Natural killer cell treated with Interleukin-12 subunit alpha and Interleukin-12 subunit beta and Interleukin-15 and Interleukin-18, amount 100 ng/mL, for 72 hours (primary cell): ENCODE measurements around the gene WDR73. TPM values are rescaled to one million over a fixed set of nuclear protein-coding genes. Genes with fewer than 3 reads are reported as not detected.
A peak's percentile ranks its signal among the peaks of the same experiment; 100 is the strongest.

Experiments
- ATAC-seq, 2 donors: fragments of 150-1000 bp; cut with Tn5 transposase in 1 of 2; sonication (Bioruptor Pico), chemical (Tn5 transposase) in 1 of 2; 2 replicates each; pipeline ENCODE4 v1.10.0; 2021
- DNase-seq: peaks from one replicate; pipeline ENCODE4 v3.0.0; 2022; ENCODE audit warnings: low spot score
- H3K27ac Mint-ChIP-seq, 2 donors: 1 replicate in 1 of 2; 2 replicates in 1 of 2; pipeline ENCODE4 v1.8.0; 2022; ENCODE audit warnings: mixed read lengths in 2 of 2, mild to moderate bottlenecking in 1 of 2, moderate library complexity in 1 of 2
- H3K27me3 Mint-ChIP-seq, 2 donors: 1 replicate in 1 of 2; 2 replicates in 1 of 2; pipeline ENCODE4 v1.8.0; 2022; ENCODE audit warnings: mixed read lengths in 2 of 2
- H3K36me3 Mint-ChIP-seq: one replicate; pipeline ENCODE4 v1.8.0; 2022; ENCODE audit warnings: mixed read lengths
- H3K4me1 Mint-ChIP-seq, 2 donors: 1 replicate in 1 of 2; 2 replicates in 1 of 2; pipeline ENCODE4 v1.8.0; 2022; ENCODE audit warnings: low read depth in 2 of 2, mixed read lengths in 2 of 2, mild to moderate bottlenecking in 1 of 2
- H3K4me3 Mint-ChIP-seq: one replicate; pipeline ENCODE4 v1.8.0; 2022; ENCODE audit warnings: mixed read lengths
- H3K9me3 Mint-ChIP-seq: 2 replicates; pipeline ENCODE4 v1.8.0; 2022; ENCODE audit warnings: mixed read lengths
- total RNA-seq, 2 donors: library from RNA; stranded (reverse); gene quantifications; one replicate each; pipeline ENCODE4 v1.2.3, GENCODE V29; 2022

The WDR73 gene
- total RNA-seq, 2 donors from 2014 or later, result 19.7 to 41.2 TPM

DNA sequence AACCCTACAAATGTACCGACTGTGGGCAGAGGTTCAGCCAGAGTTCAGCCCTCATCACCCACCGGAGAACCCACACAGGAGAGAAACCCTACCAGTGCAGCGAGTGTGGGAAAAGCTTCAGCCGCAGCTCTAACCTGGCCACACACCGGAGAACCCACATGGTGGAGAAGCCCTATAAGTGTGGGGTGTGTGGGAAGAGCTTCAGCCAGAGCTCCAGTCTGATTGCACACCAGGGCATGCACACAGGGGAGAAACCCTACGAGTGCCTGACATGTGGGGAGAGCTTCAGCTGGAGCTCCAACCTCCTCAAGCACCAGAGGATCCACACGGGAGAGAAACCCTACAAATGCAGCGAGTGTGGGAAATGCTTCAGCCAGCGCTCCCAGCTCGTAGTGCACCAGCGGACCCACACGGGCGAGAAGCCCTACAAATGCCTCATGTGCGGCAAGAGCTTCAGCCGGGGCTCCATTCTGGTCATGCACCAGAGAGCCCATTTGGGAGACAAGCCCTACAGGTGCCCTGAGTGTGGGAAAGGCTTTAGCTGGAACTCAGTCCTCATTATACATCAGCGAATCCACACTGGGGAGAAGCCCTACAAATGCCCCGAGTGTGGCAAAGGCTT is 32.6 kb downstream of the WDR73 start:
- peak; percentile 51 for DNase-seq
- peaks cover 9% of the 10 kb centered on the region for H3K9me3 Mint-ChIP-seq
- no peak overlapping the region for H3K27ac Mint-ChIP-seq
- H3K4me1 Mint-ChIP-seq, result peaks cover 0 to 8% of the 10 kb centered on the region in 2 donors
- no peak overlapping the region for H3K4me3 Mint-ChIP-seq
- no peaks in the 10 kb centered on the region for H3K27me3 Mint-ChIP-seq
- no peak for ATAC-seq
- H3K36me3 Mint-ChIP-seq, result peaks cover 16% of the 10 kb centered on the region

DNA sequence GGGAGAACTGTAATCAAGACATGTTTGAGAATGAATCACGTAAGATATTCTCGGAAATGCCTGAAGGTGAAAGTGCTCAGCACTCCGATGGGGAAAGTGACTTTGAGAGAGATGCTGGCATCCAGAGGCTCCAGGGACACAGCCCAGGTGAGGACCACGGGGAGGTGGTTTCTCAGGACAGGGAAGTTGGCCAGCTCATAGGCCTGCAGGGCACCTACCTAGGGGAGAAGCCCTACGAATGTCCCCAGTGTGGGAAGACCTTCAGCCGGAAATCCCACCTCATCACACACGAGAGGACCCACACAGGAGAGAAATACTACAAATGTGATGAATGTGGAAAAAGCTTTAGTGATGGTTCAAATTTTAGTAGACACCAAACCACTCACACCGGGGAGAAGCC is 33.5 kb downstream of the WDR73 start:
- no peaks in the 10 kb centered on the region for H3K27me3 Mint-ChIP-seq
- no peak overlapping the region for H3K27ac Mint-ChIP-seq
- ATAC-seq (no peak), DNase-seq (peak; percentile 12)
- peaks cover 0 to 8% of the 10 kb centered on the region in 2 donors for H3K4me1 Mint-ChIP-seq
- H3K36me3 Mint-ChIP-seq, result peaks cover 16% of the 10 kb centered on the region
- peaks cover 9% of the 10 kb centered on the region for H3K9me3 Mint-ChIP-seq
- H3K4me3 Mint-ChIP-seq, result no peak overlapping the region

DNA sequence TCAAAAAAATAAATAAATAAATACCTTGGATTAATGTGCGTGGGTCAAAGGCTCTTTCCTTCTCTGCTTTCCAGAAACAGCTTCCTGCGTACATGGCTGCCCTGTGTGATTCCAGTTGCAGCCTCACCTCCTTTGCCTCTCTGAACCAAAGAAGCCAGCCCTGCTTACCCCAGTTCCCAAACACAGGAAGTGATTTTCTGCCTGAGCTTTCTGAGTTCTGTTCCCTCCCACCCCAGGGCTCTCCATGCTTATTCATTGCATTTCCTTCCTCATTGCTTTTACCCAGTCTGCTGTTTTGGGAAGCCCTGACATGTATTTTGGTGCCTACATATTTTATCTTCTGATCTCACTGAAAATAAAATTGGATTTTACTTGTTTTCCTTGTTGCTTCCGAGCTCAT is 37.8 kb downstream of the WDR73 start:
- Mint-ChIP-seq H3K9me3 (peaks cover 9% of the 10 kb centered on the region), H3K27ac (no peak overlapping the region), H3K4me3 (no peak overlapping the region), H3K36me3 (peaks cover 14% of the 10 kb centered on the region), H3K4me1 (peaks cover 0 to 3% of the 10 kb centered on the region in 2 donors), H3K27me3 (no peaks in the 10 kb centered on the region)
- no peak for DNase-seq
- ATAC-seq, result no peak

GRCh38 chr15:84611631-84612030 is 42.5 kb downstream of the WDR73 start:
- no peaks in the 10 kb centered on the region for H3K27me3 Mint-ChIP-seq
- H3K9me3 Mint-ChIP-seq, result no peaks in the 10 kb centered on the region
- H3K36me3 Mint-ChIP-seq, result no peaks in the 10 kb centered on the region
- ATAC-seq (no peak), DNase-seq (no peak)
- H3K4me3 Mint-ChIP-seq, result no peak overlapping the region
- peaks cover 0 to 7% of the 10 kb centered on the region in 2 donors for H3K4me1 Mint-ChIP-seq
- no peak overlapping the region for H3K27ac Mint-ChIP-seq

DNA sequence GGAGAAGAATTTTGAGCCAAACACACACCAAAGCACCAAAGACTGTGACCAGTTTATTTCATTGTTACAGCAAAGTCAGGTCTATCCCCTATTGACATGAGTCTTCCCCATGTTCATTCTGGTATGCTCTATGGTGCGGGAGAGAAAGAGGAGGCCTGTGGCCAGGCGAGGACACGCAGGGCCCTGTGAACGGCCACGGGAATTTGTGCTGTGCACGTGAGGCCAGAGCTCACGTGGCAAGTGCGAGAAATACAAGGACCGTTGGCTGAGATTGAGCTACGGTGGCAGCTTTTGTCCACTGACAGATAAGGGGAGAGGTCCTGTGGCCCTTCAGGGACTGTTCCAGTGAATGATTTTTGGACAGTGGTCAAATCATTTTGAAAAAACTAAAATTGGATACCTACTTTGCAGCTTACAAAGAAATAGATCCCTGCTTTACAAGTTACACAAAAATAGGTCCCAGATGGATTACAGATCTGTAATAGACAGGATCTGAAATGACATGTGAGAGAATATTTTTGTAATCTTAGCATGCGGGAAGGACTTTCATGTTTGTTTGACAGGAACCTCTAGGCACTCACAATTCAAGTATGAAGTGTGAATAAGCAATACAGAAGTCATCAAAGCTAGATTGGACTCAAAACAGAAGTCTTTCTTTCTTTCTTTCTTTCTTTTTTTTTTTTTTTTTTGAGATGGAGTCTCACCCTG is 44.1 kb downstream of the WDR73 start:
- no peaks in the 10 kb centered on the region for H3K27me3 Mint-ChIP-seq
- peak overlapping the region in 1 of 2 donors; percentile 17 for H3K27ac Mint-ChIP-seq
- peaks cover 4% of the 10 kb centered on the region for H3K36me3 Mint-ChIP-seq
- H3K4me3 Mint-ChIP-seq, result no peak overlapping the region
- peaks cover 6 to 23% of the 10 kb centered on the region in 2 donors for H3K4me1 Mint-ChIP-seq
- DNase-seq, result no peak
- H3K9me3 Mint-ChIP-seq, result no peaks in the 10 kb centered on the region
- no peak for ATAC-seq

- ATAC-seq, result no peak
These were observed 45.3 kb downstream of the WDR73 start for GRCh38 chr15:84608707-84609284.

GRCh38 chr15:84606653-84607120 is 47.4 kb downstream of the WDR73 start:
- H3K36me3 Mint-ChIP-seq, result peaks cover 4% of the 10 kb centered on the region
- H3K4me1 Mint-ChIP-seq, result peaks cover 19 to 53% of the 10 kb centered on the region in 2 donors
- no peak for DNase-seq
- H3K9me3 Mint-ChIP-seq, result no peaks in the 10 kb centered on the region
- ATAC-seq, result no peak
- no peaks in the 10 kb centered on the region for H3K27me3 Mint-ChIP-seq
- no peak overlapping the region for H3K4me3 Mint-ChIP-seq
- H3K27ac Mint-ChIP-seq, result peak overlapping the region in 1 of 2 donors; percentile 84

More at GRCh38 chr15:84608707-84609284, 45.3 kb downstream of the WDR73 start:
- no peaks in the 10 kb centered on the region for H3K9me3 Mint-ChIP-seq
- no peak overlapping the region for H3K4me3 Mint-ChIP-seq
- H3K4me1 Mint-ChIP-seq, result peaks cover 13 to 32% of the 10 kb centered on the region in 2 donors
- H3K27ac Mint-ChIP-seq, result no peak overlapping the region
- peaks cover 4% of the 10 kb centered on the region for H3K36me3 Mint-ChIP-seq
- no peak for DNase-seq
- H3K27me3 Mint-ChIP-seq, result no peaks in the 10 kb centered on the region

DNA sequence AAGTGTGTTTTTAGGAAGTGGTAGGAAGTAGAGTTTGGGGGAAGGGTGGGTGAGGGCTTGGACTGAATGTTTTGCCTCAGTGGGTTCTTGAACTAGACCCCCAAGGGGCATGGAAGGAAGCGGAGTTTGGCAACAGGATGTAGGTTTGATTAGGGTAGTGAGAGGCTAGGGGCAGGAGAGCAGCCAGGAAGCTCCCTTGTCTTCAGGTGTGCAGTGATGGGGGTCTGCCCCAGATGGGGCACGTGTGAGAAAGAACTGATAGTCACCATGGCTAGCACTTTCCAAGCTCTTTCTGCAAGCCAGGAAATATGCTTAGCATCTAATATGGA is 48.6 kb downstream of the WDR73 start:
- ATAC-seq, result no peak
- Mint-ChIP-seq H3K9me3 (no peaks in the 10 kb centered on the region), H3K36me3 (peaks cover 4% of the 10 kb centered on the region), H3K4me3 (peak overlapping the region; percentile 90), H3K4me1 (peaks cover 23 to 56% of the 10 kb centered on the region in 2 donors), H3K27ac (peak overlapping the region; percentile 37 to 84), H3K27me3 (no peaks in the 10 kb centered on the region)
- DNase-seq, result no peak

DNA sequence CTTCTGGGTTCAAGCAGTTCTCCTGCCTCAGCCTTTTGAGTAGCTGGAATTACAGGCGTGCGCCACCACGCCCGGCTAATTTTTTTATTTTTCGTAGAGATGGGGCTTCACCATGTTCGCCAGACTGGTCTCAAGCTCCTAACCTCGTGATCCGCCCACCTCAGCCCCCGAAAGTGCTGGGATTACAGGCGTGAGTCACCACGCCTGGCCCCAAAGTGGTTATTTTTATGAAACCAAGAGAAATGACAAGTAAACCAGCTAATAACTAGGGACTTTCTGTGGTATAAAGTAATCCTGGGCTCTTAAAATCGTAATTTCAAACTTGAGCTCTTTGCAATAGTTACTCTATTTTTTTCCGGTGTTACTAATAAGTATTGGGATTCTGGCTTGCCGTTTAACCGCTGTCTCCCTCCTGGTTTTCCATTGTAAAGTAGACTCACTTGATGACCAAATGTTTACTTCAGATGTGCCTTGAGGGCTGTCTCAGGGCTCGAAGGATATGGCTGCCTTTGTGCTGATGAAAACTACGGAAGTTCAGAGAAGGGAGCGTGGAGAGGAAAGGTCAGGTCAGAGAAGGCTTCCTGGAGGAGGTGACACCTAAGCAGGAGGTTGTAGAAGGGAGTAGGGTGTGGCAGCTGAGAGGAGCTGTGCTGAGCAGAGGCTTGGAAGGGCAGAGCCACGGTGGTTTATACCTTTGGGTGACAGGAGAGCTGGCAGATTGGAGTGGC is 49.1 kb downstream of the WDR73 start:
- peaks cover 23 to 60% of the 10 kb centered on the region in 2 donors for H3K4me1 Mint-ChIP-seq
- peak overlapping the region; percentile 37 to 84 for H3K27ac Mint-ChIP-seq
- H3K36me3 Mint-ChIP-seq, result peaks cover 4% of the 10 kb centered on the region
- no peaks in the 10 kb centered on the region for H3K27me3 Mint-ChIP-seq
- no peak for ATAC-seq
- H3K9me3 Mint-ChIP-seq, result no peaks in the 10 kb centered on the region
- H3K4me3 Mint-ChIP-seq, result peak overlapping the region; percentile 90
- DNase-seq, result no peak

- Mint-ChIP-seq H3K4me3 (peak overlapping the region; percentile 95), H3K27ac (peak overlapping the region in 1 of 2 donors; percentile 84), H3K4me1 (peaks cover 26 to 66% of the 10 kb centered on the region in 2 donors), H3K36me3 (peaks cover 4% of the 10 kb centered on the region), H3K27me3 (no peaks in the 10 kb centered on the region), H3K9me3 (no peaks in the 10 kb centered on the region)
- no peak for DNase-seq
- ATAC-seq, result no peak
These were observed 50.3 kb downstream of the WDR73 start for GRCh38 chr15:84603630-84604379.

DNA sequence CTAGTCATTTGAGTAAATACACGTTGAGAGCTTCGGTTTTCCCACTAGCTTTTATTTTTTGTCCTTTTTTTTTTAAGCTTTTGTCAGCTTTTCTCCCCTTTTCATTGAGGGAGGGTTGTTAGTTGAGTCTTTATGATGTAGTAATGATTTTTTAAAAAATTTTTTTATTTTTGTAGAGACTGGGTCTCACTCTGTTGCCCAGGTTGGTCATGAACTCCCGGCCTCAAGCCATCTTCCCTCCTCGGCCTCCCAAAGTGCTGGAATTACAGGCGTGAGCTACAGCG is 52.6 kb downstream of the WDR73 start:
- Mint-ChIP-seq H3K4me3 (peak overlapping the region; percentile 95), H3K36me3 (peaks cover 4% of the 10 kb centered on the region), H3K4me1 (peaks cover 37 to 76% of the 10 kb centered on the region in 2 donors), H3K27ac (peak overlapping the region; percentile 57 to 61), H3K9me3 (no peaks in the 10 kb centered on the region), H3K27me3 (no peaks in the 10 kb centered on the region)
- DNase-seq (no peak), ATAC-seq (no peak)

- Mint-ChIP-seq H3K36me3 (peaks cover 4% of the 10 kb centered on the region), H3K27ac (peak within 1 kb of the TSS; percentile 57 to 61), H3K27me3 (no peaks in the 10 kb centered on the region), H3K9me3 (no peaks in the 10 kb centered on the region), H3K4me1 (peaks cover 37 to 70% of the 10 kb centered on the region in 2 donors), H3K4me3 (peak within 1 kb of the TSS; percentile 95)
- peak; percentile 98 to 100 for ATAC-seq
- DNase-seq, result peak; percentile 95
These were observed 53.2 kb downstream of the WDR73 start, which contains the start of gene ZSCAN2 for GRCh38 chr15:84600687-84601554. Gene ZSCAN2 (plus strand): TSS chr15:84601009. CDS start chr15:84603928, 2,919 bp downstream.
